OCI-LY7 (cell line): ENCODE measurements around the gene NACA2. TPM values are rescaled to one million over a fixed set of nuclear protein-coding genes. Genes with fewer than 3 reads are reported as not detected.

Experiments used
- BruUV-seq: library from RNA; stranded (reverse); fragments of 400-500 nt; replicated peaks from 2 replicates; lab custom pipeline; 2021; lab: Mats Ljungman, UMichigan
- CTCF ChIA-PET: fragments of 300-600 bp; sonication (Branson Sonifier 250); formaldehyde crosslinking; loops from one replicate; lab custom pipeline; 2022; ENCODE audit warnings: antibody characterized with exemption; ENCODE audit not compliant: unreplicated experiment; lab: Charles Lee
- POLR2A ChIA-PET: fragments of 300-600 bp; sonication (Branson Sonifier 250); formaldehyde crosslinking; loops from one replicate; lab custom pipeline; 2022; ENCODE audit warnings: antibody characterized with exemption; lab: Charles Lee
- DNase-seq: peaks from one replicate; pipeline ENCODE4 v3.0.0-alpha.2; 2015; ENCODE audit warnings: low spot score
- H2AFZ ChIP-seq: fragments of 200-600 bp; sonication (generic), shearing (Covaris generic); 2 replicates; pipeline ENCODE4 v1.6.1; 2014; ENCODE audit warnings: mild to moderate bottlenecking, antibody characterized with exemption, low read length, moderate library complexity
- H3K27ac ChIP-seq: fragments of 200-600 bp; sonication (generic); 2 replicates; pipeline ENCODE4 v1.5.1; 2014; ENCODE audit warnings: mixed run types, low read depth, mild to moderate bottlenecking, moderate library complexity, low read length, inconsistent platforms; ENCODE audit not compliant: poor library complexity, severe bottlenecking
- H3K36me3 ChIP-seq: fragments of 200-600 bp; sonication (generic); 2 replicates; pipeline ENCODE4 v1.6.1; 2014; ENCODE audit warnings: mild to moderate bottlenecking, antibody characterized with exemption, low read length, moderate library complexity, mixed read lengths; ENCODE audit not compliant: insufficient read depth
- H3K4me1 ChIP-seq: fragments of 200-600 bp; sonication (generic); 2 replicates; pipeline ENCODE4 v1.5.1; 2014; ENCODE audit warnings: mild to moderate bottlenecking, low read length; ENCODE audit not compliant: insufficient read depth, poor library complexity, severe bottlenecking
- H3K4me2 ChIP-seq: fragments of 200-600 bp; sonication (generic); 2 replicates; pipeline ENCODE4 v1.6.1; 2014; ENCODE audit warnings: mild to moderate bottlenecking, low read length
- H3K4me3 ChIP-seq: fragments of 200-600 bp; sonication (generic); 2 replicates; pipeline ENCODE4 v1.5.1; 2014; ENCODE audit warnings: mild to moderate bottlenecking, low read depth, low read length; ENCODE audit not compliant: poor library complexity, severe bottlenecking
- H3K79me2 ChIP-seq: fragments of 200-600 bp; sonication (generic); 2 replicates; pipeline ENCODE4 v1.6.1; 2016; ENCODE audit warnings: low read depth, mild to moderate bottlenecking, low read length, moderate library complexity, mixed read lengths; ENCODE audit not compliant: insufficient read depth
- H3K9me2 ChIP-seq: fragments of 200-600 bp; sonication (generic); 2 replicates; pipeline ENCODE4 v1.6.1; 2016; ENCODE audit warnings: mild to moderate bottlenecking, low read length, mixed read lengths; ENCODE audit not compliant: insufficient read depth
- H3K9me3 ChIP-seq: fragments of 200-600 bp; sonication (generic); 2 replicates; pipeline ENCODE4 v1.6.1; 2014; ENCODE audit warnings: mild to moderate bottlenecking, mixed run types, low read length, mixed read lengths
- H4K20me1 ChIP-seq: fragments of 200-600 bp; sonication (generic); 2 replicates; pipeline ENCODE4 v1.6.1; 2014; ENCODE audit warnings: mild to moderate bottlenecking, antibody characterized with exemption, low read length, moderate library complexity, mixed read lengths; ENCODE audit not compliant: insufficient read depth
- EZH2phosphoT487 ChIP-seq: fragments of 200-600 bp; sonication (generic); IDR thresholded peaks from 2 replicates; pipeline ENCODE4 v1.6.1; 2018; ENCODE audit warnings: low read depth, borderline replicate concordance, mild to moderate bottlenecking, mixed run types, antibody characterized with exemption, low read length, moderate library complexity, mixed read lengths
- intact Hi-C: fragments of 100-400 bp; cut with micrococcal nuclease; formaldehyde crosslinking; loops from one replicate; pipeline ENCODE4 v1.10.0; 2022; ENCODE audit not compliant: unreplicated experiment
- total RNA-seq, 2 experiments: library from RNA; depleted of rRNA in 1 of 2; stranded (reverse); fragments of >200 nt in 1 of 2; shearing (Covaris generic) in 1 of 2; gene quantifications; 2 replicates each; pipeline ENCODE4 v1.2.3, GENCODE V29; 2014 to 2022
- TF ChIP-seq, protein P1 (sequence below): fragments of 200-600 bp; sonication (generic); conservative IDR thresholded peaks from 2 replicates; pipeline ENCODE4 v1.5.1; 2014; ENCODE audit warnings: mild to moderate bottlenecking, antibody characterized with exemption, low read length, moderate library complexity, mixed read lengths

Gene NACA2
- total RNA-seq, 2 experiments from 2014 or later, result not detected

DNA sequence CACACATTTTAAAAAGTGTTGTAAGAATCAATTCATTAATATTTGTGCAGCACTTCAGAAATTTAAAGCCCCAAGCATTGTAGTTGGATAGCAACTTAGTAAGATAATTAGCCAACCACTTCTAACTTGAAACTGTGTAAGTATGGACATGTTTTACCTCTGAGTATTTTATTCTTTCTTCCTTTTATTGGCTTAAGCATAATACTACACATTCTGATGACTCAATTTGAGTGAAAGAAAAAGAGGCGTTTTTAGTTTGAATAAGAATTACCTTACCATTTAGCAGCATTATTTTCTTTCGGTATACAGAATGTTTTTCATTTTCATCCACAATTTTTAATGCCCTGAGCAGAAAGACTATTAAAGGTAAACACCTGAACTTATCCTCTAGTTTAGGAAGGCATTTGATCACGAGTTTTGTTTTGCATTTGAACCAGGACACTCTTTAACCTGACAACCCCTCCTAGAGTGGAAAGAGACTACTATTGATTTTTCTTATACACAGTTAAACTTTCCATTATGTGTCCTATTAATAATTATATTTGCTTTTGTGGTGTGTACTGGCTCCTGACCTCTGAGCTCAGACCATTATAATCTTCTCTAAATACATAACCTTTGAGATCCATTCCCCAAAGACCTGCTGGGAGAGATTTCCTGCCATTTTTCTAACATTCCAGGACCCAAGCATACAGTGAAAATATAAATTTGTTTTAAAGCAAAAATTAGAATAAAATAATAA lies 9.2 kb downstream of the NACA2 start:
- BruUV-seq, result no TSS peak
- no peaks in the 10 kb centered on the region for H3K4me1 ChIP-seq
- TF ChIP-seq, protein P1, sequence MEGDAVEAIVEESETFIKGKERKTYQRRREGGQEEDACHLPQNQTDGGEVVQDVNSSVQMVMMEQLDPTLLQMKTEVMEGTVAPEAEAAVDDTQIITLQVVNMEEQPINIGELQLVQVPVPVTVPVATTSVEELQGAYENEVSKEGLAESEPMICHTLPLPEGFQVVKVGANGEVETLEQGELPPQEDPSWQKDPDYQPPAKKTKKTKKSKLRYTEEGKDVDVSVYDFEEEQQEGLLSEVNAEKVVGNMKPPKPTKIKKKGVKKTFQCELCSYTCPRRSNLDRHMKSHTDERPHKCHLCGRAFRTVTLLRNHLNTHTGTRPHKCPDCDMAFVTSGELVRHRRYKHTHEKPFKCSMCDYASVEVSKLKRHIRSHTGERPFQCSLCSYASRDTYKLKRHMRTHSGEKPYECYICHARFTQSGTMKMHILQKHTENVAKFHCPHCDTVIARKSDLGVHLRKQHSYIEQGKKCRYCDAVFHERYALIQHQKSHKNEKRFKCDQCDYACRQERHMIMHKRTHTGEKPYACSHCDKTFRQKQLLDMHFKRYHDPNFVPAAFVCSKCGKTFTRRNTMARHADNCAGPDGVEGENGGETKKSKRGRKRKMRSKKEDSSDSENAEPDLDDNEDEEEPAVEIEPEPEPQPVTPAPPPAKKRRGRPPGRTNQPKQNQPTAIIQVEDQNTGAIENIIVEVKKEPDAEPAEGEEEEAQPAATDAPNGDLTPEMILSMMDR, result no peak
- TF ChIP-seq EZH2phosphoT487, result no peak
- no peaks in the 10 kb centered on the region for H3K36me3 ChIP-seq
- H2AFZ ChIP-seq, result 0 out of 2 replicates have a peak overlapping the region, but pooled peaks have one; percentile 6
- no peak for DNase-seq
- ChIA-PET POLR2A (interaction anchor here (0.8 kb wide), 1 partner anchor 8 kb away, joined by 3 read pairs; no protein-coding TSS in a partner anchor), CTCF (no interaction called here)
- no peaks in the 10 kb centered on the region for H3K9me2 ChIP-seq
- H3K27ac ChIP-seq, result no peak overlapping the region
- H3K79me2 ChIP-seq, result no peaks in the 10 kb centered on the region
- no peak overlapping the region for H3K4me2 ChIP-seq
- no peaks in the 10 kb centered on the region for H4K20me1 ChIP-seq
- no peaks in the 10 kb centered on the region for H3K9me3 ChIP-seq
- intact Hi-C loops, result no loop called here
- no peak overlapping the region for H3K4me3 ChIP-seq

GRCh38 chr17:61580502-61580901 lies 10.5 kb downstream of the NACA2 start:
- POLR2A ChIA-PET, result interaction anchor here (0.6 to 0.8 kb wide), 3 partner anchors 21 to 536 kb away, joined by 3 to 5 read pairs (median 3); no protein-coding TSS in a partner anchor
- H3K36me3 ChIP-seq, result no peaks in the 10 kb centered on the region
- no TSS peak for BruUV-seq
- H2AFZ ChIP-seq, result peak overlapping the region; percentile 50
- no peak overlapping the region for H3K4me3 ChIP-seq
- TF ChIP-seq, protein P1, result no peak
- no peak for TF ChIP-seq EZH2phosphoT487
- no peak overlapping the region for H3K27ac ChIP-seq
- DNase-seq, result no peak
- H3K9me3 ChIP-seq, result no peaks in the 10 kb centered on the region
- no peaks in the 10 kb centered on the region for H4K20me1 ChIP-seq
- H3K79me2 ChIP-seq, result no peaks in the 10 kb centered on the region
- no peaks in the 10 kb centered on the region for H3K9me2 ChIP-seq
- CTCF ChIA-PET, result no interaction called here
- no peak overlapping the region for H3K4me2 ChIP-seq
- intact Hi-C loops, result no loop called here
- no peaks in the 10 kb centered on the region for H3K4me1 ChIP-seq

- Histone ChIP-seq H3K4me2 (peak overlapping the region; percentile 10), H3K27ac (no peak overlapping the region), H3K79me2 (no peaks in the 10 kb centered on the region), H2AFZ (peak overlapping the region; percentile 50), H4K20me1 (no peaks in the 10 kb centered on the region), H3K9me2 (no peaks in the 10 kb centered on the region), H3K9me3 (no peaks in the 10 kb centered on the region), H3K36me3 (no peaks in the 10 kb centered on the region), H3K4me3 (no peak overlapping the region), H3K4me1 (no peaks in the 10 kb centered on the region)
- intact Hi-C loops, result no loop called here
- DNase-seq, result no peak
- POLR2A ChIA-PET, result interaction anchor here (0.8 kb wide), 1 partner anchor 537 kb away, joined by 3 read pairs; no protein-coding TSS in a partner anchor
- no TSS peak for BruUV-seq
- no peak for TF ChIP-seq EZH2phosphoT487
- TF ChIP-seq, protein P1, result 0 out of 2 replicates have a peak, but pooled peaks have one; percentile 22
- CTCF ChIA-PET, result no interaction called here
These were observed 11.1 kb downstream of the NACA2 start for GRCh38 chr17:61579961-61580360.
